Measurements from ENCODE around the gene SYNJ2BP. TPM values are rescaled to one million over a fixed set of nuclear protein-coding genes. Genes with fewer than 3 reads are reported as not detected.
"Not testable (repeated sequence)": the region's sequence is repeated elsewhere in the genome, so short reads cannot be mapped to it uniquely, and the experiment has no call there.

The SYNJ2BP gene
- total RNA-seq (2014; rRNA removed; shearing (Covaris generic)): 13.7 and 28.4 TPM in 2 replicates

- in situ Hi-C loops (cut with HindIII; ENCODE audit: low sequenced_read_pairs): no loop called here
- DNase-seq (ENCODE audit: low spot score): peak; percentile 94
Observed at GRCh38 chr14:70416725-70417349, at the start of gene SYNJ2BP. TSS of gene SYNJ2BP (minus strand) at chr14:70417090. CDS start at chr14:70416963, 127 bp downstream.

- in situ Hi-C loops (cut with HindIII; ENCODE audit: low sequenced_read_pairs): no loop called here
- no peak for DNase-seq (ENCODE audit: low spot score)
Observed at GRCh38 chr14:70454731-70455130, 37.8 kb upstream of the SYNJ2BP start.

- no peak for DNase-seq (ENCODE audit: low spot score)
- in situ Hi-C loops (cut with HindIII; ENCODE audit: low sequenced_read_pairs): no loop called here
Observed at GRCh38 chr14:70451874-70452273, 35.0 kb upstream of the SYNJ2BP start, which contains the start of gene ADAM21. TSS of gene ADAM21 (plus strand) at chr14:70452174. CDS start at chr14:70457500, 5,326 bp downstream.

- DNase-seq (ENCODE audit: low spot score): no peak
- in situ Hi-C loops (cut with HindIII; ENCODE audit: low sequenced_read_pairs): no loop called here
Observed at GRCh38 chr14:70448633-70449340, 31.9 kb upstream of the SYNJ2BP start.

- DNase-seq (ENCODE audit: low spot score): no peak
- in situ Hi-C loops (cut with HindIII; ENCODE audit: low sequenced_read_pairs): no loop called here
Observed at GRCh38 chr14:70442750-70443149, 25.9 kb upstream of the SYNJ2BP start.

- in situ Hi-C loops (cut with HindIII; ENCODE audit: low sequenced_read_pairs): no loop called here
- no peak for DNase-seq (ENCODE audit: low spot score)
Observed at GRCh38 chr14:70441641-70442040, 24.8 kb upstream of the SYNJ2BP start.

- in situ Hi-C loops (cut with HindIII; ENCODE audit: low sequenced_read_pairs): no loop called here
- DNase-seq (ENCODE audit: low spot score): no peak
Observed at GRCh38 chr14:70436867-70437266, 20.0 kb upstream of the SYNJ2BP start.

- in situ Hi-C loops (cut with HindIII; ENCODE audit: low sequenced_read_pairs): not testable (repeated sequence)
Observed at GRCh38 chr14:70426555-70426954, 9.7 kb upstream of the SYNJ2BP start.

GRCh38 chr14:70425354-70425753 is 8.5 kb upstream of the SYNJ2BP start:
- in situ Hi-C loops (cut with HindIII; ENCODE audit: low sequenced_read_pairs): no loop called here

More at GRCh38 chr14:70426555-70426954, 9.7 kb upstream of the SYNJ2BP start:
- not testable (repeated sequence) for DNase-seq (ENCODE audit: low spot score)

GRCh38 chr14:70422538-70422937 is 5.6 kb upstream of the SYNJ2BP start:
- DNase-seq (ENCODE audit: low spot score): no peak
- in situ Hi-C loops (cut with HindIII; ENCODE audit: low sequenced_read_pairs): no loop called here

More at GRCh38 chr14:70425354-70425753, 8.5 kb upstream of the SYNJ2BP start:
- DNase-seq (ENCODE audit: low spot score): no peak

GRCh38 chr14:70419270-70419931 is 2.5 kb upstream of the SYNJ2BP start:
- in situ Hi-C loops (cut with HindIII; ENCODE audit: low sequenced_read_pairs); DNase-seq (ENCODE audit: low spot score): not testable (repeated sequence)

- in situ Hi-C loops (cut with HindIII; ENCODE audit: low sequenced_read_pairs): no loop called here
- no peak for DNase-seq (ENCODE audit: low spot score)
Observed at GRCh38 chr14:70416338-70416724, 559 bp downstream of the SYNJ2BP start.

- no peak for DNase-seq (ENCODE audit: low spot score)
- in situ Hi-C loops (cut with HindIII; ENCODE audit: low sequenced_read_pairs): no loop called here
Observed at GRCh38 chr14:70415788-70416187, 1.1 kb downstream of the SYNJ2BP start.

- in situ Hi-C loops (cut with HindIII; ENCODE audit: low sequenced_read_pairs): no loop called here
- no peak for DNase-seq (ENCODE audit: low spot score)
Observed at GRCh38 chr14:70407621-70408020, 9.3 kb downstream of the SYNJ2BP start.

GRCh38 chr14:70406216-70406615 is 10.7 kb downstream of the SYNJ2BP start:
- in situ Hi-C loops (cut with HindIII; ENCODE audit: low sequenced_read_pairs); DNase-seq (ENCODE audit: low spot score): not testable (repeated sequence)

GRCh38 chr14:70403335-70403734 is 13.6 kb downstream of the SYNJ2BP start:
- peak; percentile 3 for DNase-seq (ENCODE audit: low spot score)
- in situ Hi-C loops (cut with HindIII; ENCODE audit: low sequenced_read_pairs): not testable (repeated sequence)

GRCh38 chr14:70401643-70402042 is 15.2 kb downstream of the SYNJ2BP start:
- DNase-seq (ENCODE audit: low spot score): no peak
- in situ Hi-C loops (cut with HindIII; ENCODE audit: low sequenced_read_pairs): no loop called here

- DNase-seq (ENCODE audit: low spot score): no peak
Observed at GRCh38 chr14:70398706-70399431, 18.0 kb downstream of the SYNJ2BP start.

GRCh38 chr14:70398280-70398679 is 18.6 kb downstream of the SYNJ2BP start:
- no peak for DNase-seq (ENCODE audit: low spot score)

More at GRCh38 chr14:70398706-70399431, 18.0 kb downstream of the SYNJ2BP start:
- in situ Hi-C loops (cut with HindIII; ENCODE audit: low sequenced_read_pairs): no loop called here

More at GRCh38 chr14:70398280-70398679, 18.6 kb downstream of the SYNJ2BP start:
- in situ Hi-C loops (cut with HindIII; ENCODE audit: low sequenced_read_pairs): no loop called here

All from G401 (cell line).